ENCODE measurements around the gene GPX3.

The GPX3 gene

DNA sequence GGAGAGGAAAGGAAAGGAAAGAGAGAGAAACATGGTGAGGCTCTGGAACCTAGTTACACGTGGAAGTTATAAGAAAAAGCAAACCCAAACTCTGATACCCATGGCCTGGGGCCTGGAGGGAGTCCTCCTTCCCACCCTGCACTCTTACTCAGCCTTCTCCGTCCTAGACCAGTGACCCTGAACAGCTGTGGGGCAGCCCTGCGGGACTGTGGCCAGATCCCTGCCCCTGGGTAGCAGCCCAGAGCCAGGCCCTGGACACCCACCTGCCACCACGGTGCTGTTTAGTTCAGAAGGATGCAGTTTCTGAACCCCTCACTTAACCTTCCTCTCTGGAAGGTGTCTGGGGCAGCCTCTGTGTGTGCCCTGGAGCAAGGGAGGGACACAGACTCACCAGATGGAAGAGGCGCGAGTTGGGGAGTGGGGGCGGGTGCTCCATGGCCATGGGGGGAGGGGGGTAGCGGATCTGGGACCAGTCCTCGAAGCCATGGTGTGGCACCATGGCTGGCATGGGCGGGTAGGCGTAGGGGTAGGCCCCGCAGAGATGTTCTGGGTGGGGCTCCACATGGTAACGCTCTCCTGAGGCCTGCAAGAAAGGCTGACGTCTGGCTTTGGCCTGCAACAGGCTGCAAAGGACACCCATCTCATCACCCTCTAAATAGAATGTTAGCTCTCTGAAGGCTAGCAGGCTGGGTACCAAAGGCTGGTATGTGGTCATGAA, 13.0 kb downstream of the GPX3 start:
- TF ChIP-seq POLR2A (IDR thresholded peaks at IDR 0.05; ENCODE audit: low read depth, low read length) = no peak
- FAIRE-seq = no peak
- DNase-seq (ENCODE audit: insufficient read length, low spot score) = no peak

- DNase-seq (ENCODE audit: insufficient read length, low spot score) (no peak), FAIRE-seq (no peak)
These were observed 14.3 kb downstream of the GPX3 start for GRCh38 chr5:151034422-151035379.

GRCh38 chr5:151036556-151036955, 16.2 kb downstream of the GPX3 start:
- FAIRE-seq (no peak), DNase-seq (ENCODE audit: insufficient read length, low spot score) (no peak)
- TF ChIP-seq POLR2A (IDR thresholded peaks at IDR 0.05; ENCODE audit: low read depth, low read length) = no peak

More at GRCh38 chr5:151034422-151035379, 14.3 kb downstream of the GPX3 start:
- TF ChIP-seq POLR2A (IDR thresholded peaks at IDR 0.05; ENCODE audit: low read depth, low read length) = no peak

DNA sequence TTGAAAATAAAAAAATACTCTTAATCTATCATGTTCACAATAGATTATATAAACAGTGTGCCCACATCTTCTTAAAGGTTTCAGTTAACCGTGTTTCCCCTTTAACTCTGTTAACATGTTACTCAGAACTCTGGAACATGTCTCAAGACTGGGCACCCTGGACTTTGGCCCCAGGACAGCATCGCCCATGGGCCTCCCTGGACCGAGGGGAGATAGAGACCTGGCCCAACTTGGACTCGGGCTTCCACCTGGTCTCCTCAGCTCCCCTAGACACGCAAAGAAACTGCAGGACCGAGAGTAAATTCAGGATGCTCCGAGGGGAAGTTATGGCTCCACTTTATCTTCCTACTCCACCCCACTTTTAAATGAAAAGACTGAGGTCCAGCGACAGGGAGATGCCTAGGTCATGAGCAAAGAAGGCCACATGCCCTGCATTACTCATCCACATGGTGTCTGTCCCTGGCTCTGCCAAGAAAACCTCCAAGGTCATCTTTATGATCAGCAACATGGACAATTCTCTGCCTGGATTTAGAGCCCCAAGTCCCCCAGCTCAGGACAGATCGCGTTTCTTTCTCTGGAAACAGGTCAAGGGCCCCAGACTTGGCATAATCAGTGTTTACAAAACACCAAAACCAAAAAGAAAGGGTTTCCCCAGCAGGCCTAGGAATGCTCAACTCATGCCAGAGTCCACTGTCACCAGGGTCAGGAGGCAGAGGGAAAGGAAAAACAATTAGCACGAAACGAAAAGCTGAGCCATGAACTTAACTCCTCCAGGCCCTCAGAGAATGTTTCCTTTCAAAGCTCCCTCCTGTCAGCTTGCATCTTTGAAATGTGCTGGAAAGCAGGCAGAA, 17.4 kb downstream of the GPX3 start:
- FAIRE-seq = no peak
- TF ChIP-seq POLR2A (IDR thresholded peaks at IDR 0.05; ENCODE audit: low read depth, low read length) = no peak
- peak; percentile 36 for DNase-seq (ENCODE audit: insufficient read length, low spot score)

- no peak for DNase-seq (ENCODE audit: insufficient read length, low spot score)
- no peak for FAIRE-seq
These were observed 18.0 kb downstream of the GPX3 start for GRCh38 chr5:151038412-151038745.

GRCh38 chr5:151038801-151039238, 18.4 kb downstream of the GPX3 start:
- TF ChIP-seq POLR2A (IDR thresholded peaks at IDR 0.05; ENCODE audit: low read depth, low read length) = no peak
- FAIRE-seq = no peak
- DNase-seq (ENCODE audit: insufficient read length, low spot score) = peak; percentile 63

More at GRCh38 chr5:151038412-151038745, 18.0 kb downstream of the GPX3 start:
- no peak for TF ChIP-seq POLR2A (IDR thresholded peaks at IDR 0.05; ENCODE audit: low read depth, low read length)

DNA sequence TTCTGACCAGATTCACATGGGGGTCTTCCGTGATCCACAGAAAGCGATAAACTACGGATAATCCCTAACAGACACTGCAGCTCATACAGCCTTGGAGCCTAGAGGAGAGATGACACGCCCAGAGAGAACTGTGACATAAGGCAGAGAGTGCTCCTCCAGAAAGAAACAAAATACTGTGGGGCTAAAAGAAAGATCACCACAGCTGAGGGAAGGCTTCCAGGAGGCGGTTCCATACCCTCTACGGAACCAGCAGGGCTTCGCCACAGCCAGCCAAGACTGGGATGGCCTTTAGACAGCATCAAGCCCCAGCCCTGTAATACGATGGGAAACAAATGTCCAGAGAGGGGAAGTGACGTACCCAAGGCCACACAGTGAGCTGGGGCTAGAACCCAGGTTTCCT, 19.3 kb downstream of the GPX3 start:
- FAIRE-seq (no peak), DNase-seq (ENCODE audit: insufficient read length, low spot score) (no peak)

DNA sequence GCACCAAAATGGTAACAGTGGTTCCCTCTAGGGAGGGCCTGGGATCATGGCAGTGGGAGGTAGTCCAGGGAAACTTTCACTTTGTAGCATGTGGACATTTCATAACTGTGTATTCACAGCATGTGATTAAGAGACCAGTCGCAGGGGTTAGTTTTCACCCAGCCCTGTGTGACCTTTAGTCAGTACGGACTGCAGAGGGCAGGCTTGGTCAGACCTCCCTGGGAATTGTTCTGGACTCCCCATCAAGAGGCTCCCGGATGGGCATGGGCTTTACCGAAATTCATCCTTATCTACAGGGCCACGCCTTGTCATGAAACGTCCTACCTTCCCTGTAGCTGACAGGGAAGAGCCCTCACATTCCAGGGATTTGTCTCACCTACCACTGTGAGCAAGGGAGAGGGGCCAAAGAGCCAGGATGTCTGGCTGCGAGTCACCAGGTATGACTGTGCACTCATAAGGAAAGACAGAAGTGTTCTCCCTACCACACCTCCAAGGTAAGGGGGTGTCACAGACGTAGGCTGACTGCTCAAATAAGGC, 19.9 kb downstream of the GPX3 start:
- DNase-seq (ENCODE audit: insufficient read length, low spot score) (peak; percentile 72), FAIRE-seq (no peak)
- TF ChIP-seq POLR2A (IDR thresholded peaks at IDR 0.05; ENCODE audit: low read depth, low read length) = no peak

More for the DNA sequence above, 19.3 kb downstream of the GPX3 start:
- TF ChIP-seq POLR2A (IDR thresholded peaks at IDR 0.05; ENCODE audit: low read depth, low read length) = no peak

DNA sequence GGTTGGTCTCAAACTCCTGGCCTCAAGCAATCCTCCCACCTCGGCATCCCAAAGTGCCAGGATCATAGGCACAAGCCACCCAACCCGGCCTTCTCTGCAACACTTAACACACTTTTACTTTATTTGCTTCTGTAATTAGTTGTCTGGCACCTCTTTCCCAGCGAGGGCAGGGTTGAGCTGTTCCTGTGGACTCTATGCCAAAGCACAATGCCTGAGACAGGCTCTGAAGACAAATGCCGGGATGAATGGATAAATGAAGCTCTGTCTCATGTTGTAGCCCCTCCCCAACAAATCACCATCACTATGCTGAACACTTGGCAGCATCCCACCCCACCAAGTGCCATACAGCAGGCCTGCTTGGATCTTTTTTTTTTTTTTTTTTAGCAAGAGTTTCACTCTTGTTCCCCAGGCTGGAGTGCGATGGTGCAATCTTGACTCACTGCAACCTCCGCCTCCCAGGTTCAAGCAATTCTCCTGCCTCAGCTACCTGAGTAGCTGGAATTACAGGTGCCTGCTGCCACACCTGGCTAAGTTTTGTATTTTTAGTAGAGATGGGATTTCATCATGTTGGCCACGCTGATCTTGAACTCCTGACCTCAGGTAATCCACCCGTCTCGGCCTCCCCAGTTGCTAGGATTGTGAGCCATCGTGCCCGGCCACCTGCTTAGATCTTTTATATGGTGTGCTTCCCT, 21.3 kb downstream of the GPX3 start:
- TF ChIP-seq POLR2A (IDR thresholded peaks at IDR 0.05; ENCODE audit: low read depth, low read length) = no peak
- no peak for FAIRE-seq

DNA sequence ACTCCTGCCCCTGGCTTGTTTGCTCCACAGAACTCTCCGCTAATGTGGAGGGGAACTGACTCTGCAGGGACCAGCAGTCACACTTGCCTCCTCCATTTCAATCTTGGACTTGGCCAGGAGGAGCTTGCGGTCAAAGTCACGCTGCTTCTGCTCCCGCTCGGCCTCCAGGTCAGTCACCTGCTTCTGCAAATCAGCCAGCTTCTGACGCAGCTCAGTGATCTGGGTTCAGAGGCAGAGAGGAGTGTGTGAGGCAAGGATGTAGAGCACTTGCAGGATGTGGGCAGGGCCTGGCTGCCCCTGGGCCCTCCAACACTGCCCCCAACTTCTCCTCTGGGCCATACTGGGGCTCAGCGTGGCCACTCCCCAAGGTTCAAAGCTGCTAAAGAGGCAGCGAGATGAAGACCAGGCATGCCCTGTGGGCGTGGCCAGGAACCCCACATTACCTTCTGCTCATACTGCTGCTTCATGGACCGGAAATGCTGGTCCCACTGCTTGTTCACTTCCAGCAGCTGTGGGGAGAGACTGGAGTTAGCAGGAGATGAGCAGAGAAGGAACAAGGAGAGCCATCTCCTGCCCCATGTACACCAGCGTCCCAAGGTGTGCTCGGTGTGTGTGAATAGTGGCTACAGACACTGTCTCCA, 22.2 kb downstream of the GPX3 start:
- DNase-seq (ENCODE audit: insufficient read length, low spot score) (no peak), FAIRE-seq (no peak)
- TF ChIP-seq POLR2A (IDR thresholded peaks at IDR 0.05; ENCODE audit: low read depth, low read length) = no peak

More for the DNA sequence above, 21.3 kb downstream of the GPX3 start:
- no peak for DNase-seq (ENCODE audit: insufficient read length, low spot score)

DNA sequence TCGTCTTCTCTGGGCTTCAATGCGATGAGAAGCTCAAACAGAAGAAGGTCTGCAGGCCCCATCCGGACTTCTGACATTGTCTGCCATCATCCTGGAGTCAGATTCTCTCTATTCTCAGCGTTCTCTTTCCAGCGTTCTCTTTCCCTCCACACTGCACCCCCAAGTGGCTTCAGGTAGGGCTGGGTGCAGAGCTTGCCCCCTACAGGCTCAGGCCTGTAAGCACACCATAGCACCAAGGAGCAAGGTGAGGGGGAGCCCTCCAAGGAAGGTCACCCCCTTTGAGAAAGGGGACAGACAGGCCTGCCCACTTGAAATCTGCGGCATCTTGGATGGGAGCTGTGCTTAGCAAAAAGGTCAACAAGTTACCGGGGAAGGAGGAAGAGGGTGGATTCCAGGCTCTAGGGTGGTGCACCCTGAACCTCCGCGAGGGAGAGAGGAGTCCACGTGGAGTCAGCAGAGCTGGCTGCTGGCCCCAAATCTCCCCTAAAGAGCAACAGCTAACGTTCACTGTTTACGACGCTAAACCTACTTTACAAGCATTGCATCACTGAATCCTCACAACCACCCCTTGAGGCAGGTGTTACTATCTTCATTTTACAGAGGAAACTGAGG, 27.5 kb downstream of the GPX3 start:
- FAIRE-seq = no peak
- DNase-seq (ENCODE audit: insufficient read length, low spot score) = no peak
- TF ChIP-seq POLR2A (IDR thresholded peaks at IDR 0.05; ENCODE audit: low read depth, low read length) = no peak

GRCh38 chr5:151048526-151048925, 28.1 kb downstream of the GPX3 start:
- FAIRE-seq (no peak), DNase-seq (ENCODE audit: insufficient read length, low spot score) (no peak)
- no peak for TF ChIP-seq POLR2A (IDR thresholded peaks at IDR 0.05; ENCODE audit: low read depth, low read length)

All from H54 (cell line).